A204.1 (cell line): ENCODE data around the gene RNASEL.
"Not testable (repeated sequence)": the region's sequence is repeated elsewhere in the genome, so short reads cannot be mapped to it uniquely, and the experiment has no call there.

Experiments used
- FAIRE-seq: peaks from 2 replicates; lab custom pipeline; 2012; peaks lifted over from hg19 to GRCh38; lab: Jason Lieb, UNC

Gene RNASEL

DNA sequence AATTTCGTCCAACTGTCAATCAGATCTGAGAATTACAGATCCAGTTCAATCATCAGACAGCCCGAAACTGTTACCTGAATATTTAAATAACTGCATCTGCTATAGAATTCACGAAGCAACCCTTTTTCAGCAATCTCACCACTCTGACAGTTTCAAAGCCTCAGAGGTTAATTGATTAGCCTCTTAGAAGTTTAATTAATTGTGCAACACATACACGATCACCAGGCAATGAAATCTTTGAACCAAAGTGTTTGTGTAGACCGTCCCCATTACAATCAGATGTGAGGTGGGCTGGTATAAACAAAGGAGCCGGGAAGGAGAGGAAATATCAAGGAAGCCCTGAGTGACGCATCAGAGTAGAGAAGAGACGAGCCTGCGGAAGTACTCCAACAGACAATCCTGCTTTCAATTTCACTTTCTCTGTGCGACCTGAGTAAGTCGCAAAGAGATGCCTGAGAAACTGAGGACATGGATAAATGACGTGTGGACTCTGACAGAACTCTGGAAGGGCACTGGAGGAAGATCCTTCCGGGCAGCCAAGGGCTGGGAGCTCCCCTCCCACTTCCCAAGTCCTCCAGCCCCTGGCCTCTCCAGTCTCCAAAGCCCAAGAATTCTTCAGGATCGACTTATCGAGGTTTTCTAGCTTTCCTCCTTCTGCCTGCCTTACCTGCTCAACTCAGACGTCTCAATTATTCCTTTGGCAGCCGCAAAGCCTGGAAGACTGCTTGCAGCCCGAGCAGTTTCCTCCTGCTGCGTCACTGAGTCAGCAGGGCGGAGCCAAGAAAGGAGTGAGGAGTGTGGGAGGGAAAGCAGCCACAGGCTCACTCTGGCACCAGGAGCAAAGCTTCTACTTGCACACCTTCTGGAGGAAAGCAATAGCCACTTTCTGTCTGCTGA is at the start of gene RNASEL:
RNASEL (minus strand) TSS at position 757 of the 897 bp plus-strand sequence. CDS start 2,450 bp downstream, outside the sequence.
- no peak for FAIRE-seq

DNA sequence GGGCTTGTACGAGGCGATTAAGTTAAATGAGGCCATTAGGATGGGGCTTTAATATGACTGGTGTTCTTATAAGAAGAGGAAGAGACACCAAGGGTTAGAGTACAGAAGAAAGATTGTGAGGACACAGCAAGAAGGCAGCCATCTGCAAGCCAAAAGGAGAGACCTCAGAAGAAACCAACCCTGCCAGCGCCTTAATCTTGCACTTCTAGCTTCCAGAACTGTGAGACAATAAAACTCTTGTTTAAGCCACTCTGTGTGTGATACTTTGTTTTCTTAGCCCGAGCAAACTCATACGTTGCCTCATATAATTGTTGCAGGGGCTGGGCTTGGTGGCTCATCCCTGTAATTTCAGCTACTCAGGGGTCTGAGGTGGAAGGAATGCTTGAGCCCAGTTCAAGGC is 48.7 kb upstream of the RNASEL start:
- no peak for FAIRE-seq

DNA sequence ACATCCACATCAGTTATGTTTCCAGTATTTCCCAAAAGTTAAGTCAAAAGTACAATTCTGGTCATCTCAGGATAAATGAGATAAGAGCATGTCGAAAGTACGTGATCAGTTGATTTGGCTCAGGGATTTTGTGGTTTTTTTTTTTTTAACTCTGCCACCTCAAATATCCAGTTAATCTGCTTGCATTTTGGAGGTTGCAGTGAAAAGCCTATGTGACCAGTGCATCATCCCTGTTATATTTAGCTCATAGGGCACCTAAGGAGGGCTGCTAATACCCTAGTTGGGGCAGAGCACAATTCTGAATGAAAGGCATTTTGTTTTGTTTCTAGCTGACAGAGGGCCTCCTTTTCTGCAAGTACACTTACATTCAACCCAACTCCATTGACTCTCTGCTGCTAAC is 46.8 kb upstream of the RNASEL start:
- FAIRE-seq: no peak

DNA sequence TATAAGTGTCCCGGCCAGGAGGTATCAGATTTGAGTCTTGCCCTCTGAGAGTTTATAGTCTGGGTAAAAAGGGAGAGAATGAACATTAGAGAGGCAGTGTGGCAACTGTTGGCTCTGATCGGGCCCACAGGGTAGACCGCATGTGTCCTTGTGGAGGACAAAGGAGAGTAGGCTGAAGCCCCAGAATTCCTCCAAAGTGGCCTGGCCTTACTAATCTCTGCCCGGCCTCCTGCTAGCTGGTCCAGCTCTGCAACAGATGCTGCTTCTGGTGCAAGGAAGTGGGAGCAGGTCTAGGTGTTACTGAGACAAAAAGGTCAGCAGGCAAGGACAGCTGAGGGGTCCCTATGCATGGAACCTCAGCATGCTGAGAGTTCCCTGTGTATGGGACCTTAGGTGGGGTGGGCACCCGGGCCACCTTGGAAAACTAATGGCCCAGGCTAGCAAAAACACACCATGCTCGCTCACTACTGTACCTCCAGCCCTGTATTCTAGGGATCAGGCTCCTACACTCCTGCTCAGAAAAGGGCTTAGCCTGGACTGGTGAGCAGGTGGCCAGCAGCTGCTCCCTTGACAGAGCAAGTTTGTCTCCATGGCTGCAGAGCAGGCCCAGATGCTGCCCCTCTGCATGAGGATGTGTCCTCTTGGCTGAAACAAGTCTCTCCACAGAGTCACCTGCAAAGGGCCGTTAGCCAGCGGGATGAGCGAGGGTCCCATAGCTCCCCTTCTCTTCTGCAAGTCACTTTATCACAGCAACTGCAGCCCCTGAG is 45.4 kb upstream of the RNASEL start:
- FAIRE-seq: no peak

GRCh38 chr1:182633657-182634281 is 44.7 kb upstream of the RNASEL start:
- no peak for FAIRE-seq

GRCh38 chr1:182633031-182633430 is 44.0 kb upstream of the RNASEL start:
- no peak for FAIRE-seq

- FAIRE-seq: not testable (repeated sequence)
Observed at GRCh38 chr1:182632441-182632857, 43.4 kb upstream of the RNASEL start.

DNA sequence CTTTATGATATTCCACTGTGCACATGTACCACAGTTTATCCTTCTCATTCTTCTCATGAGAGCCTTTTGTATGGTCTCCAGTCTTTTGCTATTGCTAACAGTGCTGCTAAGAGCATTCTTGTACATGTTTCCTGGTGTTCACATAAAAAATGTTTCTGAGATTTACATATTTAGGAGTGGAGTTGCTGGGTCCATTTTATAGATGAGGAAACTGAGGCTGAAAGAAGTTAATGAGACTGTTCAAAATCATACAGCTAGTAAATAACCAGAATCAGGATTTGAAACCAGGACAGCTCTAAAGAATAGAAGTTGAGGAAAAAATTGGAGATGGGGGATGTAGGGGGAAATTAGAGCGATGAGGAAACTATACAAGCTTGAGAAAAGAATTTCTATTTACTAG is 42.9 kb upstream of the RNASEL start:
- FAIRE-seq: no peak

- FAIRE-seq: no peak
Observed at GRCh38 chr1:182631053-182631677, 42.1 kb upstream of the RNASEL start.

GRCh38 chr1:182630586-182630985 is 41.5 kb upstream of the RNASEL start:
- FAIRE-seq: no peak

- FAIRE-seq: no peak
Observed at GRCh38 chr1:182629499-182630096, 40.5 kb upstream of the RNASEL start.

- FAIRE-seq: no peak
Observed at GRCh38 chr1:182629080-182629479, 40.0 kb upstream of the RNASEL start.

DNA sequence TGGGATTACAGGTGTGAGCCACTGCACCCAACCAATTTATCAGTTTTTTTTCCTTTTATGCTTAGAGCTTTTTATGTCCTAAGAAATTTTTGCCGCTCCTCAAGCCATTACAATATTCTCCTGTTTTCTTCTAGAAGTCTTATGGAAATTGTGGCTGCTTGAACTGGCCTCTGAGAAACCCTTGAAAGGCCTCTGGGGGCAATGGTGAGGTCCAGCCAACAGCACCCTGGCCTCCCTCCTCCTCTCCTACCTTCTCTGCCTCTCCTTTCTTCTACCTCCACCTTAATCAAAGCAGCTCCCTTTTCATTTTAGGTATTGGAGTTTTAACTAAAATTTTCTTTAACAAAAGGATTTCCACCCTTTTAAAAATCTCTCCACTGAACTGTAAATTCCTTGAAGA is 39.6 kb upstream of the RNASEL start:
- FAIRE-seq: no peak

DNA sequence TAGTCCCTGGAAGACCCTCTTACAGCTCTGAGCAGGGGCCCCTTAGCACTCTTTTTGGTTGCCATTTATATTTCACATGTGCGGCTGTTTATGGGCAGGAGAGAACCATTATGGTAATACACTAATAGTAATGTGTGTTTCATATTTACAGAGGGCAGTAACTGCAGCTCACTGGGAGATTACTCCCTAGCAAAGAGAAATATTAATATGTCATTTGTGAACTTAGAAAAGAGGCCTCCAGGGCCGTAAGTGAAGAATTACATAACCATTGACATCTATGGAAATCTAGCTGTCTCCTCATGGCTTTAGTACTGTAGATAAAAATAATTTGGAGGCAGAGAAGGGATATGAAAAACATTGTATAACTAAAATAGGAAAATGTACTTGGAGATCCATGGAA is 38.6 kb upstream of the RNASEL start:
- FAIRE-seq: no peak

- no peak for FAIRE-seq
Observed at GRCh38 chr1:182626527-182626926, 37.5 kb upstream of the RNASEL start.

DNA sequence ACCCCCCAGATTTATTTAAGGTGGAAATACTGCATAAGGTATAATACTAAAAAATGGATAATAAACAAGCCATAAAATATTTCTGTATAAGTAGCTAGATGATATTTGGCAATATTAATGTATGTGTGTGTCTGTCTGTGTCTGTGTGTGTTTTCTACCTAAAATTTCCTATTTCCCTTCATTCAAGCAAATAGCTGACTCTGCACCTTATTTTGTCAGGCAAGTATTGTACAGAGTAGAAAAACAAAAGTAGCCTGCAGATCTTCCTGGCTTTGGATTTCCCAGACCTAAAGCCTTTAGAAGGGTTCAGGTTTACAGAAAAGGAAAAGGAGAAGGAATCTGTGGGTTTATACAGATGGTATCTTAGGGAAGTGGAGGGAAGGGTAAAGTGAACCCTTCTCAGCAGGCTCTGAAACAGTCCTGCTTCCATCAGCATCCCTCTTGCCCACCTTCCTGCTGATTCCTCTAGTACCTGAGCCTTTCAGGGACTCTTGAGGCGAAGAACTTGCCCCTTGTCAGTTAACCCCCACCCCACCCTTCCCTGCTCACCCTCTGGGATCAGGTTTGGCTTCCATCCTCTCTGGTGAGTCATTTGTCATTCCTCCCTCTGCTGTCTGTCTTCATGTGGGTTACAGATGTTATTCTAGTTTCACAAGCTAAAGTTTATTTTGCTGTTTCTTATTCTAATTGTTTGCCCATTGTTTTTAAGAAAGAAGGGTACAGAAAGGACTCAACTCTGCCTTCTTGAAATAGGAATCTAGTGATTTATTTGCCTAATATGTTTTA is 36.9 kb upstream of the RNASEL start:
- FAIRE-seq: no peak

GRCh38 chr1:182625024-182625423 is 36.0 kb upstream of the RNASEL start:
- FAIRE-seq: no peak

- no peak for FAIRE-seq
Observed at GRCh38 chr1:182624577-182624976, 35.5 kb upstream of the RNASEL start.

DNA sequence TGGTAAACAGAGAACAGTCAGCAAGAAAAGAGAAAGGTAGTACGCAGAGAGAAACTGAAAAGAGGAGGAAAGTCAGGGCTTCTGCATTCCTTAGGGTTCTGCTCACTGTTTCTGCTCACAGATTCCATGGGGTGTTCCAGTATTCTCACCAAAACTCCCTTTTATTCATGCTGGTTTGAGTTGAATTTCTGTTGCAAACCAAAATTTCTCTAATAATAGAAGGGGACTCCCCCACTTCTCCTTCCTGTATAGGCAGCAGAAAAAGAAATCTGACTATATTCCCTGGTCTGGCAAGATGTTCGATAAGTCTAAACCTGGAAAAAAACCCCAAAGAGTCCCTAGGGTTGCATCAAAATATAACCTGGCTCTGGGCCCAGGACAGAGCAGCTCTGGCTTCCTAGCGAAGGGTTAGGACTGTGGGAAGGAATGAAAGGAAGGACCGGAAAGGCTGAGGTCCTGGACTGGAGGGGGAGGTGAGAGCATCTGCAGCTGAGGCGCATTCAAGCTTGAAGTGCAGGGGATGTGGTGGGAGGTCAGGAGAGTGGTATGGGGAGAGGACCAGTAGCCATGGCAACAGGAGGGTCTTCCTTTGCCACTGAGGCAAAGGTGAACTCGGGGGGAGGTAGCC is 34.0 kb upstream of the RNASEL start:
- no peak for FAIRE-seq

DNA sequence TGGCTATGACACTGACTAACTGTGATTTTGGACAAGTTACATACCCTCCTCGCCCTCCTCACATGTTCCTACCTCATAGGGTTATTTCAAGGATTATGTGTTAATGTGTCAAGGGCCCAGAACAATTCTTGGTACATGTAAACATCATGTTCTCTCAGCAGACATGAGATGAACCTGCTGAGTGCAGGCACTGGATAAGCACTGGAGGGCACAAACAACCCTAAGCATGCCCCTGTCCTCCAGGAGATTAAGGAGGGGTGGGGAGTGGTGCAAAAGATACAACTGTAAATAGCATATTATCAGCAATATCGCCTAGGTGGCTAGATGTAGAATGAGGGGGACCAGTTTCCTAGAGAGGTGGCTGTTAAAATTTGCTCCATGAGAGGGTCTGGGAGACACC is 32.9 kb upstream of the RNASEL start:
- FAIRE-seq: no peak
